K562 (cell line): ENCODE results near the gene NUTM1. TPM values are rescaled to one million over a fixed set of nuclear protein-coding genes. Genes with fewer than 3 reads are reported as not detected.
A peak's percentile ranks its signal among the peaks of the same experiment; 100 is the strongest.

Source experiments
- ATAC-seq: fragments of 200-7000 bp; cut with Tn5 transposase; 3 replicates; pipeline ENCODE4 v1.9.1; 2020; ENCODE audit warnings: moderate library complexity
- BruUV-seq: library from RNA; stranded (reverse); fragments of 400-500 nt; replicated peaks from 2 replicates; lab custom pipeline; 2021; lab: Mats Ljungman, UMichigan
- CTCF ChIA-PET: fragments of 300-600 bp; formaldehyde crosslinking; extraction: SDS; loops from one replicate; lab custom pipeline; 2021; ENCODE audit warnings: low intra/inter-chr PET ratio; lab: Yijun Ruan, JAX
- POLR2A ChIA-PET: fragments of 300-600, 350-650 bp; sonication (Branson Sonifier 250); formaldehyde crosslinking; extraction: SDS; loops from one replicate; lab custom pipeline; 2021; ENCODE audit warnings: antibody characterized with exemption, inconsistent platforms; lab: Yijun Ruan, JAX
- DNase-seq, 4 experiments: peaks; one replicate each; pipeline versions ENCODE4 v3.0.0 to v3.0.0-alpha.2; 2011 to 2018; ENCODE audit warnings: low spot score in 3 of 4, mixed read lengths in 3 of 4; ENCODE audit errors: extremely low read depth in 1 of 4
- FAIRE-seq: peaks from 2 replicates; lab custom pipeline; 2011; peaks lifted over from hg19 to GRCh38; lab: Jason Lieb, UNC
- H2AFZ ChIP-seq: 2 replicates; pipeline ENCODE4 v1.6.0; 2011; ENCODE audit warnings: low read depth, low read length, control low read depth, inconsistent platforms
- H3K27ac ChIP-seq: fragments of 200-600 bp; 3 replicates; pipeline ENCODE4 v1.8.0; 2011; ENCODE audit warnings: low read depth, mild to moderate bottlenecking, control low read depth, inconsistent platforms, low read length, moderate library complexity, mixed read lengths; ENCODE audit errors: extremely low read depth
- H3K27me3 ChIP-seq, 2 experiments: fragments of 300-600 bp in 1 of 2; 2 replicates in 1 of 2; 3 replicates in 1 of 2; pipeline versions ENCODE4 v1.6.0 to v1.8.0; 2011; ENCODE audit warnings: inconsistent platforms in 2 of 2, low read length in 2 of 2, mild to moderate bottlenecking in 1 of 2, mixed read lengths in 1 of 2, moderate library complexity in 1 of 2; ENCODE audit not compliant: control insufficient read depth in 2 of 2, insufficient read depth in 2 of 2
- H3K36me3 ChIP-seq: fragments of 300-600 bp; 3 replicates; pipeline ENCODE4 v1.8.0; 2011; ENCODE audit warnings: mild to moderate bottlenecking, low read length, inconsistent platforms; ENCODE audit not compliant: control insufficient read depth, insufficient read depth
- H3K4me1 ChIP-seq, 2 experiments: fragments of 200-600 bp in 1 of 2; replicated peaks in 1 of 2; 2 replicates in 1 of 2; 3 replicates in 1 of 2; pipeline versions ENCODE4 v1.5.1 to v1.8.0; 2011; ENCODE audit warnings: inconsistent platforms in 2 of 2, low read length in 2 of 2, mild to moderate bottlenecking in 1 of 2, mixed read lengths in 1 of 2, moderate library complexity in 1 of 2; ENCODE audit not compliant: control insufficient read depth in 2 of 2, insufficient read depth in 2 of 2
- H3K4me2 ChIP-seq: 2 replicates; pipeline ENCODE4 v1.6.1; 2011; ENCODE audit warnings: low read length, control low read depth, inconsistent platforms, mixed read lengths; ENCODE audit not compliant: insufficient read depth
- H3K4me3 ChIP-seq: fragments of 200-600 bp; sonication (generic), shearing (Covaris generic); 2 replicates; pipeline ENCODE4 v1.5.1; 2016; ENCODE audit warnings: control low read depth, inconsistent platforms
- H3K79me2 ChIP-seq: fragments of 200-600 bp; 3 replicates; pipeline ENCODE4 v1.8.0; 2011; ENCODE audit warnings: low read length, inconsistent platforms; ENCODE audit not compliant: control insufficient read depth, insufficient read depth
- H3K9ac ChIP-seq, 2 experiments: 2 replicates each; pipeline versions ENCODE4 v1.6.0 to v1.6.1; 2011; ENCODE audit warnings: low read depth in 2 of 2, low read length in 2 of 2, control low read depth in 1 of 2, inconsistent platforms in 1 of 2, mild to moderate bottlenecking in 1 of 2, mixed read lengths in 1 of 2; ENCODE audit not compliant: insufficient read depth in 1 of 2
- H3K9me1 ChIP-seq: one replicate; pipeline ENCODE4 v1.6.0; 2011; ENCODE audit warnings: inconsistent platforms, mild to moderate bottlenecking, low read length, moderate library complexity; ENCODE audit not compliant: control insufficient read depth, insufficient read depth
- H3K9me3 ChIP-seq: replicated peaks from 2 replicates; pipeline ENCODE4 v1.5.1; 2011; ENCODE audit warnings: low read depth, low read length, inconsistent platforms; ENCODE audit not compliant: control insufficient read depth, insufficient read depth
- H4K20me1 ChIP-seq: replicated peaks from 2 replicates; pipeline ENCODE4 v1.6.1; 2011; ENCODE audit warnings: low read length, inconsistent platforms, mixed read lengths; ENCODE audit not compliant: control insufficient read depth, insufficient read depth
- EGR1 ChIP-seq: fragments of 450-650 bp; conservative IDR thresholded peaks from 2 replicates; pipeline ENCODE4 v1.6.1; 2017; ENCODE audit warnings: mild to moderate bottlenecking
- GABPA ChIP-seq: fragments of 200-800 bp; sonication (Bioruptor generic); conservative IDR thresholded peaks from 2 replicates; pipeline ENCODE4 v1.6.1; 2016; ENCODE audit warnings: low read depth, missing genetic modification characterization, missing compliant biosample characterization
- HDAC1 ChIP-seq, 2 experiments: fragments of 450-650 bp; IDR thresholded peaks; 2 replicates each; pipeline ENCODE4 v1.6.1; 2016 to 2017; ENCODE audit warnings: inconsistent platforms in 1 of 2, mild to moderate bottlenecking in 1 of 2, moderate library complexity in 1 of 2
- MXI1 ChIP-seq: IDR thresholded peaks from 2 replicates; pipeline ENCODE4 v1.6.1; 2011; ENCODE audit warnings: low read depth, mild to moderate bottlenecking, improper control_type of control experiment, low read length
- MYC ChIP-seq, 2 experiments: fragments of 250-450 bp in 1 of 2; sonication (Bioruptor Pico) in 1 of 2; IDR thresholded peaks; 2 replicates each; pipeline versions ENCODE4 v1.5.1 to v1.6.1; 2012 to 2021; ENCODE audit warnings: low read depth in 2 of 2, borderline replicate concordance in 1 of 2, improper control_type of control experiment in 1 of 2, low read length in 1 of 2, mild to moderate bottlenecking in 1 of 2, moderate library complexity in 1 of 2
- NKRF ChIP-seq: fragments of 450-650 bp; IDR thresholded peaks from 2 replicates; pipeline ENCODE4 v1.6.1; 2016; ENCODE audit warnings: borderline replicate concordance
- RB1 ChIP-seq: fragments of 450-650 bp; IDR thresholded peaks from 2 replicates; pipeline ENCODE4 v1.6.1; 2017; ENCODE audit warnings: low read depth, mild to moderate bottlenecking
- SIN3A ChIP-seq, 2 experiments: fragments of 150-350 bp in 1 of 2; IDR thresholded peaks; 2 replicates each; pipeline ENCODE4 v1.6.1; 2011 to 2016; ENCODE audit warnings: borderline replicate concordance in 2 of 2, low read depth in 2 of 2, low read length in 2 of 2, mild to moderate bottlenecking in 2 of 2, moderate library complexity in 2 of 2; ENCODE audit not compliant: control insufficient read depth in 1 of 2
- SRF ChIP-seq, 2 experiments: fragments of 250-450, 450-650 bp in 1 of 2; sonication (Bioruptor Pico) in 1 of 2; sonication (generic) in 1 of 2; formaldehyde crosslinking; IDR thresholded peaks; 2 replicates each; pipeline versions ENCODE4 v1.5.0 to v1.5.1; 2020 to 2022; ENCODE audit warnings: mild to moderate bottlenecking in 1 of 2, missing genetic modification reagents in 1 of 2
- YY1 ChIP-seq, 3 experiments: IDR thresholded peaks; 2 replicates each; pipeline ENCODE4 v1.6.1; 2011; ENCODE audit warnings: low read length in 2 of 3, mild to moderate bottlenecking in 2 of 3, moderate library complexity in 2 of 3, borderline replicate concordance in 1 of 3, control low read depth in 1 of 3, low read depth in 1 of 3; ENCODE audit not compliant: insufficient read depth in 3 of 3, insufficient replicate concordance in 2 of 3, control insufficient read depth in 1 of 3, insufficient read length in 1 of 3; ENCODE audit errors: extremely low read depth in 1 of 3
- ZNF76 ChIP-seq: fragments of 250-450 bp; sonication (Bioruptor Pico); IDR thresholded peaks from 2 replicates; pipeline ENCODE4 v1.4.0; 2020; ENCODE audit warnings: mild to moderate bottlenecking, moderate library complexity, borderline replicate concordance
- WGBS: fragments of 100-300 bp; shearing (Covaris generic); methylation state at CpG from one replicate; pipeline ENCODE4 v1.1.6; 2016; ENCODE audit warnings: low coverage, mixed read lengths; ENCODE audit not compliant: insufficient coverage; ENCODE audit errors: missing lambda C conversion rate; 5-methylcytosine and 5-hydroxymethylcytosine counted together
- in situ Hi-C: fragments of 300-500 bp; cut with MboI; formaldehyde crosslinking; loops from 4 replicates; pipeline ENCODE4 v1.15.0; 2018; ENCODE audit warnings: inconsistent platforms, mixed read lengths
- intact Hi-C: fragments of 100-400 bp; cut with micrococcal nuclease; formaldehyde crosslinking; loops from 2 replicates; pipeline ENCODE4 v1.14.2; 2022
- polyA plus RNA-seq, 8 experiments: library from polyadenylated mRNA; depleted of rRNA in 4 of 8; stranded (reverse) in 5 of 8; unstranded in 3 of 8; fragments of >200 nt; fragmentation: Nextera tagmentation in 2 of 8; fragmentation: Illumina TruSeq in 1 of 8; extraction: Ambion mirVana in 2 of 8; extraction: Trizol in 1 of 8; gene quantifications; 2 replicates each; pipeline versions ENCODE4 v1.2.1 to v1.2.3, GENCODE V29; 2011 to 2014; ENCODE audit warnings: inconsistent platforms in 1 of 8, missing spikeins in 1 of 8
- total RNA-seq, 7 experiments: library from RNA; depleted of rRNA in 6 of 7; stranded (reverse); fragments of >200 nt in 6 of 7; fragmentation: Illumina TruSeq in 2 of 7; extraction: Trizol in 2 of 7; gene quantifications; 2 replicates each; pipeline versions ENCODE4 v1.2.1 to v1.2.3, GENCODE V29; 2011 to 2021; ENCODE audit warnings: low replicate concordance in 1 of 7

NUTM1 gene
- total and polyA plus RNA-seq, 9 of the 15 experiments (the other 6 are each of a cell fraction or from before 2014, with no cell fraction given), result 0.01 to 0.05 (median 0.04) TPM; not detected in 4

GRCh38 chr15:34366271-34367065 is 23.4 kb downstream of the NUTM1 start:
- DNase-seq (peak; percentile 71 to 84 (median 74)), ATAC-seq (peak; percentile 75), FAIRE-seq (peak; percentile 69)
- H3K27me3 ChIP-seq, result no peaks in the 10 kb centered on the region
- H3K4me3 ChIP-seq, result peak overlapping the region; percentile 99
- H3K4me2 ChIP-seq, result peak overlapping the region; percentile 88
- ChIA-PET POLR2A (interaction anchor here (0.6 to 2.3 kb wide), 9 partner anchors 9 to 265 kb away, joined by 3 to 10 read pairs (median 4); partner anchors contain the start of genes EMC7 and PGBD4), CTCF (interaction anchor here (0.9 to 2.0 kb wide), 3 partner anchors 23 to 305 kb away, joined by 5 to 18 read pairs (median 7); partner anchors contain the start of genes NOP10 and NUTM1)
- peak overlapping the region; percentile 84 for H2AFZ ChIP-seq
- intact Hi-C loops (loop anchor here (1.0 to 5.0 kb wide), 5 partner anchors 23 to 304 kb away; partner anchors contain the start of genes KATNBL1, NOP10 and NUTM1), in situ Hi-C loops (loop anchor here (10.0 kb wide), 1 partner anchor 302 kb away; no protein-coding TSS in a partner anchor)
- H3K36me3 ChIP-seq, result peaks cover 24% of the 10 kb centered on the region; the same call in 2 of the 3 replicates
- peaks cover 10% of the 10 kb centered on the region; the same call in 2 of the 3 replicates for H3K79me2 ChIP-seq
- H3K4me1 ChIP-seq, result peaks cover 7 to 22% of the 10 kb centered on the region in 2 experiments; a peak in 4 of 5 replicates
- H3K9me1 ChIP-seq, result no peaks in the 10 kb centered on the region
- H4K20me1 ChIP-seq, result no peaks in the 10 kb centered on the region
- 2% methylated on average over 22 of the region's 37 CpGs for WGBS
- H3K27ac ChIP-seq, result peak overlapping the region; percentile 33; the same call in 1 of the 3 replicates
- H3K9me3 ChIP-seq, result no peaks in the 10 kb centered on the region
- BruUV-seq, result no TSS peak
- peak overlapping the region; percentile 44 to 75; a peak in 3 of 4 replicates for H3K9ac ChIP-seq
- TF ChIP-seq GABPA (tag) (peak; percentile 41; the same call in 1 of the 2 replicates), HDAC1 (IDR thresholded peaks at IDR 0.05) (peak in 1 of 2 experiments; percentile 65; a peak in 2 of 4 replicates), ZNF76 (no peak), EGR1 (peak; percentile 72), SRF (CRISPR knock-in tag; IDR thresholded peaks at IDR 0.05) (peak in 1 of 2 experiments; percentile 17; a peak in 1 of 4 replicates), MYC (IDR thresholded peaks at IDR 0.05; ENCODE audit: low read depth, low read length) (peak; percentile 26; the same call in 1 of the 2 replicates), MYC (CRISPR knock-in tag; IDR thresholded peaks at IDR 0.05; ENCODE audit: borderline replicate concordance, low read depth) (no peak), RB1 (peak; percentile 25; the same call in 1 of the 2 replicates), SIN3A (IDR thresholded peaks at IDR 0.05; ENCODE audit: borderline replicate concordance in 2 of 2, control insufficient read depth in 1 of 2, low read depth in 2 of 2, low read length in 2 of 2) (peak in 1 of 2 experiments; percentile 77; a peak in 3 of 4 replicates), YY1 (IDR thresholded peaks at IDR 0.05; ENCODE audit: borderline replicate concordance in 1 of 3, control insufficient read depth in 1 of 3, extremely low read depth in 1 of 3, insufficient read depth in 3 of 3, insufficient read length in 1 of 3, insufficient replicate concordance in 2 of 3, low read depth in 1 of 3, low read length in 2 of 3) (peak in 1 of 3 experiments; percentile 13), MXI1 (0 out of 2 replicates have a peak, but pooled peaks have one; percentile 10), NKRF (peak; percentile 30; the same call in 1 of the 2 replicates)
